Esophagus squamous epithelium (tissue), 4 donors: ENCODE data around the gene HOXA10.
A peak's percentile ranks its signal among the peaks of the same experiment; 100 is the strongest.

Experiments
- POLR2A ChIP-seq, 4 donors: fragments of 450-650 bp; IDR thresholded peaks; one replicate each; pipeline ENCODE4 v1.6.1; 2017; ENCODE audit warnings: antibody characterized with exemption in 4 of 4, mild to moderate bottlenecking in 4 of 4, moderate library complexity in 3 of 4
- TF ChIP-seq, protein P1 (sequence below), 6 experiments: fragments of 450-650 bp in 4 of 6; fragments of 200-600 bp in 2 of 6; sonication (generic) in 2 of 6; IDR thresholded peaks; one replicate each; pipeline ENCODE4 v1.5.1; 2016 to 2019; ENCODE audit warnings: antibody characterized with exemption in 6 of 6, mild to moderate bottlenecking in 4 of 6, moderate library complexity in 4 of 6

- TF ChIP-seq, protein P1, sequence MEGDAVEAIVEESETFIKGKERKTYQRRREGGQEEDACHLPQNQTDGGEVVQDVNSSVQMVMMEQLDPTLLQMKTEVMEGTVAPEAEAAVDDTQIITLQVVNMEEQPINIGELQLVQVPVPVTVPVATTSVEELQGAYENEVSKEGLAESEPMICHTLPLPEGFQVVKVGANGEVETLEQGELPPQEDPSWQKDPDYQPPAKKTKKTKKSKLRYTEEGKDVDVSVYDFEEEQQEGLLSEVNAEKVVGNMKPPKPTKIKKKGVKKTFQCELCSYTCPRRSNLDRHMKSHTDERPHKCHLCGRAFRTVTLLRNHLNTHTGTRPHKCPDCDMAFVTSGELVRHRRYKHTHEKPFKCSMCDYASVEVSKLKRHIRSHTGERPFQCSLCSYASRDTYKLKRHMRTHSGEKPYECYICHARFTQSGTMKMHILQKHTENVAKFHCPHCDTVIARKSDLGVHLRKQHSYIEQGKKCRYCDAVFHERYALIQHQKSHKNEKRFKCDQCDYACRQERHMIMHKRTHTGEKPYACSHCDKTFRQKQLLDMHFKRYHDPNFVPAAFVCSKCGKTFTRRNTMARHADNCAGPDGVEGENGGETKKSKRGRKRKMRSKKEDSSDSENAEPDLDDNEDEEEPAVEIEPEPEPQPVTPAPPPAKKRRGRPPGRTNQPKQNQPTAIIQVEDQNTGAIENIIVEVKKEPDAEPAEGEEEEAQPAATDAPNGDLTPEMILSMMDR (IDR thresholded peaks at IDR 0.05): peak; percentile 75 to 92 (median 84)
- no peak for TF ChIP-seq POLR2A (IDR thresholded peaks at IDR 0.05)
Measured at GRCh38 chr7:27150568-27151340, 23.4 kb downstream of the HOXA10 start.
